Measurements from ENCODE around the gene CLP1.
"Not testable (repeated sequence)": the region's sequence is repeated elsewhere in the genome, so short reads cannot be mapped to it uniquely, and the experiment has no call there.

Gene CLP1

DNA sequence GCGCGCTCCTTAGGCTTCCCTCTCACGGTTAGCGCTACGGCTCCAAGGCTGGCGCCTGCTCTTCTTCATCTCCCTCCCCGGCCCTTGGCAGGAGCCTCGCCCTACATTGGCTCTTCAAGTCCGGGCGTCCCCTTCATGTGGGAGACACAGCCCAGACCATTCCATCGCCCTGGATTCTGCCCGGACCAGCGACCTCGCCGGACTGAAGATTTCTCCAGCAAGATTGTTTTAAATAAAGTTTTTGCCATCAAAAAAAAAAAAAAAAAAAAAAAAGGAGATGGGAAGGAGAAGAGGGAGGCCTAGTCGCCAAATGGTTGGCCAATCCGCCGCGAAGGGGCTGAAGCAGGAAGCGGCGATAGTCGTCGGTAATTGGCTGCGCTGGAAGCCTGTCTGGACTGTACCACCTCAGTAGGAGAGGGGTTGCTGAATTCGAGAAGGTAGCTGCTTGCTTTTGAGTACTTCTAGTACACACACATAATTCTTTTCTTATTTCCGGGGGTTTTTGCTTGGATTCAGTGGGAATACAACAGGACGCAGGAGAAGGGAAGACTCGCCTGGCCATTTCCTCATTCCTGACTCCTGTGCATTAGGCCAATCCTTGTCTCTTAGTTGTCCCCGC, 9.7 kb downstream of the CLP1 start:
- DNase-seq (ENCODE audit: low spot score) = peak; percentile 90

DNA sequence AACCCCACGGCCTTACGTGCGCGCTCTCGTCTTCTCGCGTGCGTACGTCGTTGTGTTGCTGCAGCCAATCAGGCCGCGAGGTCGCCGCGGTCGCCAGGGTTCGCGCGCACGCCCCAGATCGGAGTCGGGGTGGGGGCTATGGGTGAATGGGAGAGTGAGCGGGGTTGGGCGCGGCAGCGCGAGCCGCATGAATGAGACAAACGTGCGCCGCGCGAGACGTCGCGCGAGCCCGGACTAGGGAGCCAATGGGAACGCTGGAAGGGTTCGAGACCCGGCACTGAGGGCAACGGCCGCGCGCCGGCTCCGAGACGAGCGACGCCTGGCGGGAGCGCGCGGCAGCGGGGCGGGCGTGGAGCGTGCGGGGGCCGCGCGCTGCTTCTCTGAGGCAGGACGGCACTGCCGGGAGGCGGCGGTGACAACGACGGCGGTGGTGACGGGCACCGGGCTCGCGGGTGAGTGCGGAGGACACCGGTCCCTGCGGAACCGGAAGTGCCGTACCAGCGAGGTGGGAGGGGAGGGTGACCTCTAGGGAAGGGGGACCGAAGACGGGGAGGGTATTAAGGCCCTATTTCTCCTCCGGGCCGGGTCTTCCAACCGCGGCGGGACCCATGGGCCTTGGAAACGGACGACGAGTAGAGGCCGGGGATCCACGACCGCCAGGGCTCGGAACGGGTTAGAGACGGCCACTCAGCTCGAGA, 10.3 kb downstream of the CLP1 start, which contains the start of gene ZDHHC5:
TSS of gene ZDHHC5 (plus strand) at position 379 of the 698 bp plus-strand sequence. CDS start 4,977 bp downstream, outside the sequence.
- peak; percentile 95 for DNase-seq (ENCODE audit: low spot score)

DNA sequence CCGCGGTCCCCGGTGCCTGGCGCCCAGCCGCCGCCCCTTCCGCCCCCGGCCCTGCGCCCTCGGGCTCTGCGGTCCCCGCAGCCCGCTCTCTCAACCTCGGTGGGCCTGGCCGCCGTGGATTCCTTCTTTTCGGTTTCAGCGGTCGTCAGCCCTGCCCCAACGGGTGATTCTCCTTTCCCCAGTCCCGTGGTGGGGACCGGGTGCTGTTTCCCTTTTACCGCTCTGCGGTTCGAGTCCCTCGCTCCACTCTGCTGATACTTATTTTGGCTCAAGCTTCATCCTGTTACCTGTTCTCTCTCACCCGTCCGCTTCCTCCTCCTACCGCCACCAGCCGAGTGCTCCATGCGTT, 10.8 kb downstream of the CLP1 start:
- no peak for DNase-seq (ENCODE audit: low spot score)

DNA sequence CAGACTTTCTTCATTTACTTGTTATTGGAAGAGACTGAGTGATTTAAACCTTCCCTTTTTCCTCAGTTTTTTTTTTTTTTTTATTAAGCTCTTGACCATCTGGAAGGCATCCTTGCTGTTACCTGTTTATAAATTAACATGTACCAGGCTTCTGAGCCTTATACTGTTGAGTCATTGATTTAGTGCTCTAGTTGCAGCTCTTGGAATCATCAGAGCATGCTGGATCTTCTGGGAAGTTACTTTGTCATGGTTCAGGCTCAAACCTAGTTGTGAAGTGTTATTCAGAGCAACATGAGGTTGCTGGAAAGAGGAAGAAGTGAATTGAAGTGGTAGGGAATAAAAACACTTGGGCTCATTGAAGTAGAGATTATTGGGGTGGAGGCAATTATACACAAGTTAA, 16.7 kb downstream of the CLP1 start:
- no peak for DNase-seq (ENCODE audit: low spot score)

DNA sequence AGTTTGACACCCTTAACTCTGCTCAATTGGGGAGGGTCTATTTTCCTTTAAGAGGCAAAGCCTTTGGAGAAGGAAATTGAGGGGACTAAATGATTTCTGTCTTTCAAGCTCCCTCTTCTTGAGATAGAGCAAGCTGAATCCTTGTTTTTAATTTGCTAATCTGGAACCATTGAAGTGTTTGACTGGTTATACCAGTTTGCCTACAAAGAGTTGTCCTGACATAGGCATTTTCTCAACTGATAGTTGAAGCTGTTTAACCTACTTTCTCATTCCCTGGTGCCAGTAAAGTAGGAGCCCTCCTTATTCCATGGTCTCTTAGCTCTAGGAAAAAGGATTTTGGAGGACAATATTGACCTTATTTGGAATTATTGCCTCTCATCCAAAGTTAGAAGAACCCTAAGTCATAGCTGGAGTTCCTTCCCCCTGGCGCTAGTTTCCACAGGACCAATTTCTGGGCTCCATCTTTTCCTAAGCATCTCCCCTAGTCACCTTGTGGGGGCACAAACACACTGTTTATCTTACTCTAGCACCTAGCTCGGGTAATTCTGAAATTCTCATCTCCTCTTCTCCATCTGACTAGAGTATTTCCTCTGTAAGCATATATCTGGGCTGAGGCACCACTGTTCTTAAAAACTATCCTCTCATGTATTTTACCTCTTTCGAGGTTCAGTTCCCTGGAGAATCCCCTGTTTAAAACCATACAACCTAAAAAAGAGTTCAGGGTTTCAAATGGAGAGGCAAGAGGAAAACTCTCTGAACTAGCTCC, 17.8 kb downstream of the CLP1 start:
- no peak for DNase-seq (ENCODE audit: low spot score)

DNA sequence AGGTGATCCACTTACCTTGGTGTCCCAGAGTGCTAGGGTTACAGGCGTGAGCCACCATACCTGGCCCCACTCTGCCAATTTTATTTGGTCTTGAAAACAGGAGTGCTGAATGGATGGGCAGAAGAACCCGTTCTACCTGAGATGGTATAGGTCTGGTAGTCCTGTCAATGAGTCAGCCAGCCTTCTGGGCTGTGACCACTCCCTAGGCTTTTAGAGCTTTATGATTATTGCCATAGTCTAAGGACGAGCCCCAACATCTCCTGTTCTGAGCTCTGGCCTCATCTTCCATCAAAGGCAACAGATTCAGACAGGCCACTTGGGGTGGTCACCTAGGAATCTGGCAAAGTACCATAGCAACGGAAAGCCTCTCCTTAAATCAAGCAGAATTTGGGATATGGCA, 21.8 kb downstream of the CLP1 start:
- no peak for DNase-seq (ENCODE audit: low spot score)

DNA sequence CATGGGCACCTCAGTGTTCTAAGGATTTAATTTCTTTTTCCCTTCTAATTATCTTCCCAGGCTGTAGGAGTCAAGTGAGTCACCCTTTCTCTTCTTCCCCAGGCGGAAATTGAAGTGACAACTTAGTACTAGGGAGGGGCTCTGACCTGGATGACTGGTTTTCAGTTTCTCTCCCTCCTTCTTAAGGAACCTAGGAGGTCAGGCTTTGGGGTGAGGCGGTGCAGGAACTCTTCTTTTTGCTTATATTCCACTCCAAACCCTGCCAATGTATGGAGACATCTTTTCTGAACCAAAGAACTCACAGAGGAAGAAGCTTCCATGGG, 23.0 kb downstream of the CLP1 start:
- no peak for DNase-seq (ENCODE audit: low spot score)

DNA sequence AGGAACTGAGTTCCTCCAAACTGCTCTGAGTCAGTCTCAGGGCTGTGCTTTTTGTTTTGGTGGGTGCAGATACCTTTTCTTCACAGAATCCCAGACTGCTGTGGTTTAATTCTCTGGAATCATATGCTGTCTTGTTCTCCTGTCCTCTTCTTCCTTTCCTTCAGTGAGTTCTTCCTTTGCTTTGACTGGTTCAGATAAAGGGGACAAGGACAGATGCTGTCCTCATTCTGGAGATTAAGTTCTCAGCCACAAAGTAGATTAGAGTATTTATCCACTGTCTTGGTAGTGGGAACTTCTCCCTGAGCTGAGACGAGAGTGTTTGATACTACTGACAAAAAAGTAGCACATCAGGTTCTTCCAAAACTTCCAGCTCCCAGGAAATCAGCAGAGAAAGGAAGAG, 23.6 kb downstream of the CLP1 start:
- no peak for DNase-seq (ENCODE audit: low spot score)

DNA sequence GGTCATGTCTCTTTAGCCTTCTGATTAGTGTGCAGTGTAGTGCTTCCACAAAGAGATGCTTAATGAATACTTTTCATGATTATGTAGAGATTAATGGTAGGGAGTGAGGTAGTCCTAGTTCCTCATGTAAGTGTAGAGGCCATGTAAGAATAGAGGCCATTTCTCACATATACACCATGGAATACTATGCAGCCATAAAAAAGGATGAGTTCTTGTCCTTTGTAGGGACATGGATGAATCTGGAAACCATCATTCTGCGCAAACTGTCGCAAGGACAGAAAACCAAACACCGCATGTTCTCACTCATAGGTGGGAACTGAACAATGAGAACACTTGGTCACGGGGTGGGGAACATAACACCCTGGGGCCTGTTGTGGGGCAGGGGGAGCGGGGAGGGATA, 32.9 kb downstream of the CLP1 start:
- not testable (repeated sequence) for DNase-seq (ENCODE audit: low spot score)

DNA sequence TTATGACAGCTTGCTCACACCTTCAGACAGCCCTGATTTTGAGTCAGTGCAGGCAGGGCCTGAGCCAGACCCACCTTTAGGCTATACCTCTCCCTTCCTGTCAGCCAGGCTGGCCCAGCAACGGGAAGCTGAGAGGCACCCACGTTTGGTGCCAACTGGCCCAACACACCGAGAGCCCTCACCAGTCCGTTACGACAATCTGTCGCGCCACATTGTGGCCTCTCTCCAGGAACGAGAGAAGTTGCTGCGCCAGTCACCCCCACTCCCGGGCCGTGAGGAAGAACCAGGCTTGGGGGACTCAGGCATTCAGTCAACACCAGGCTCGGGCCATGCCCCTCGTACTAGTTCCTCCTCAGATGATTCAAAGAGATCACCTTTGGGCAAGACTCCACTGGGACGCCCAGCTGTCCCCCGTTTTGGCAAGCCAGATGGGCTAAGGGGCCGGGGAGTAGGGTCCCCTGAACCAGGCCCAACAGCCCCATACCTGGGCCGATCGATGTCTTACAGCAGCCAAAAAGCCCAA, 41.3 kb downstream of the CLP1 start:
- no peak for DNase-seq (ENCODE audit: low spot score)

DNA sequence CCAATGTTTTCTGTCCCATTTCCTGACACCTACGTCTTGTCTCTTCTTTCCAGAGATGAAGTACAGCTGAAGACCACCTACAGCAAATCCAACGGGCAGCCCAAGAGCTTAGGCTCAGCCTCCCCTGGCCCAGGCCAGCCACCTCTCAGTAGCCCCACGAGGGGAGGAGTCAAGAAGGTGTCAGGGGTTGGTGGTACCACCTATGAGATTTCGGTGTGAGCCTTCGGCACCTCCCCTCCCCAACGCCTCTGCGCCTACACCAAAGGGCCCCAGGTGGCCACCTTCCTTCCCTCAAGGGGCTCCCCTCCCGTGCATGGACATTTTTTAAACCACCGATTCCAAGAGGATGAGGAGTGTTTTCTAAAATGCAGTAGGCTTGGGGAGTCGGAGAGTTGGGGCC, 42.3 kb downstream of the CLP1 start:
- DNase-seq (ENCODE audit: low spot score) = no peak

DNA sequence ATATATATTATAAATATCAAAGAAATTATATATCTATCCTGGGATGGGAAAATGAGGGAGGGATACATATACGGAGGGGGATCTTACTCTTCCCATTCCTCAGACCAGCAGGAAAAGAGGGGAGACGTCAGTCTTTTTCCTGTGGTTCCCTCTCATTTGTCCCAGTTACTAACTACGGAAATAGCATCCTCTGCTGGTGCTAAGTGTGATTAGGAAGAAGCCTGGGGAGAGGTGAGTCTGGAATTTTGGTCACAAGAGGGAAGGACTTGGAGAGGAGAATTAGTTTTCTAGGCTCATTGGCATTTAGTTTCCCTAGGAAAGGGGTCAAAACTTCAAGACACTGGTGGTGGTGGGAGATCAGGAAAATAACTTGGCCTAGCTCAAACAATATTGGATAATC, 42.9 kb downstream of the CLP1 start:
- no peak for DNase-seq (ENCODE audit: low spot score)

DNA sequence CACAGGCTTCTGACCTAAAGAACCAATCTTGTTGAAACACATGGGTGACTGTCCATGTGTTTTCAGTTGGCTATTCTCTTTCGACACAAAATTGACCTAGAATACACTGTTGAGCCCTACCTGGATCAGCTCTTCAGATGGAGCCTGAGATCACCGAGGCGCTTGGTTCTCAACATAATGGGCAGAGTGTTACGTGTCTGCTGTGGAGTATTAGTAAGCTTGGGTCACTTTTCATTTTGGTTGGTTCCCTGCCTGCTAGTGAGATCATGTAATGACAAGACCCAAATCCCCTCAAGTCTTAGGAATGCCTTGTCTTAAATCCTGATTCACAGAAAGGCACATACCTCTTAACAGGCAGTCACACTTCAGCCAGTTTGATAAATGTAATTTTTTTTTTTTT, 45.8 kb downstream of the CLP1 start:
- DNase-seq (ENCODE audit: low spot score) = no peak

DNA sequence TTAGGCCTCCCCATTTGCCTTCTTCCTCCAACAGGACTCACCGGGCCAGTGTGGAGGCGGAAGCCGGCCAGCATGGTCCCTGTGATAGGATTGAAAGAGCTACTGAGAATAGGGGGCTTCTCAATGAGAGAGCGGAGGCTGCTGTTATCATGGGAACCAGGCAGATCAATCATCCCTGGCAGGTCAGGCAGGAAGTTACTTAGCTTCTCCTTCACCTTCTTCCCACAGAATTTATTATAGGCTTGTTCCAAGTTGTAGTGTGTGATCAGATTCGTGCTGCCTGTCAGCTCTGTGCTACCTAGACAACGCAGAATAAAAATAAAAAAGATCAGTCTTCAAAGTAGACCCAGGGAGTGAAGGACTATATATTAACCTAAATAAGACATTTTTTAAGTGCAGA, 47.4 kb downstream of the CLP1 start:
- no peak for DNase-seq (ENCODE audit: low spot score)

DNA sequence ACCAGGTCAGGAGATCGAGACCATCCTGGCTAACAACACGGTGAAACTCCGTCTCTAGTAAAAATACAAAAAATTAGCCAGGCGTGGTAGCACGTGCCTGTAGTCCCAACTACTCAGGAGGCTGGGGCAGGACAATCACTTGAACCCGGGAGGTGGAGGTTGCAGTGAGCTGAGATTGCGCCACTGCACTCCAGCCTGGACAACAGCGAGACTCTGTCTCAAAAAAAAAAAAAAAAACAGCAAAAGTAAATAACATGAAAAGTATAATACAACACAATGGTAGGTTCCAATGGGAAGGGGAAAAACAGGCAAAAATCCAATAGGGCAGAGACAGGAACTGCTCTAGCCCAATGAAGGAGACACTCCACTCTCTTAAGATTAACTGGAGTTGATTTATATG, 47.9 kb downstream of the CLP1 start:
- not testable (repeated sequence) for DNase-seq (ENCODE audit: low spot score)

DNA sequence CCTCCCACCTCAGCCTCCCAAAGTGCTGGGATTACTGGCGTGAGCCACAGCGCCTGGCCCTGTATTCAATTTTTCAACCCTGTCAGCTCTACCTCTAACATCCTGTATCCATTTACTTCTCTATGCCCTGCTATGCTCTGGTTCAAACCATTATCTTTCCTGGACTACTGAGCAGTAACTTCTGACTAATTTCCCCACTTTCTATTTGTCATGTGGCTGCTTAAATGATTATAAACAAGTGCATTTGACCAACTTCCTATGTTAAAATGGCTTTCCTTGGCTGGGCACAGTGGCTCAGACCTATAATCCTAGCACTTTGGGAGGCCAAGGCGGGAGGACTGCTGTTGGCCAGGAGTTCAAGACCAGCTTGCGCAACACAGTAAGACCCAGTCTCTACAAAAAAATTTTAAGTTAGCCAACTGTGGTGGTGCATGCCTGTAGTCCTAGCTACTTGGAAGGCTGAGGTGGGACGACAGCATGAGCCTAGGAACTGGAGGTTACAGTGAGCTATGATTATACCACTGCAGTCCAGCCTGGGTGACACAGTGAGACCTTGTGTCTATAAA, 52.3 kb downstream of the CLP1 start:
- DNase-seq (ENCODE audit: low spot score) = no peak
